SK-N-MC (cell line): Measurements from ENCODE around the gene PRPH.

Experiments
- EZH2 ChIP-seq: fragments of 200-600 bp; sonication (generic); IDR thresholded peaks from one replicate; pipeline ENCODE4 v1.6.1; 2017; ENCODE audit warnings: antibody characterized with exemption
- POLR2AphosphoS5 ChIP-seq: IDR thresholded peaks from 2 replicates; pipeline ENCODE4 v1.6.1; 2012; ENCODE audit warnings: mild to moderate bottlenecking, low read depth, low read length, borderline replicate concordance

GRCh38 chr12:49334681-49335080 is 39.7 kb downstream of the PRPH start:
- TF ChIP-seq POLR2AphosphoS5 (no peak), EZH2 (no peak)
